Glutamatergic neuron (in vitro differentiated cells): ENCODE measurements around the gene GIPC3. TPM values are rescaled to one million over a fixed set of nuclear protein-coding genes. Genes with fewer than 3 reads are reported as not detected.
A peak's percentile ranks its signal among the peaks of the same experiment; 100 is the strongest.

Experiments
- DNase-seq: peaks from one replicate; pipeline ENCODE4 v3.0.0; 2022
- H3K27ac Mint-ChIP-seq: one replicate; pipeline ENCODE4 v1.8.0; 2020; ENCODE audit warnings: mild to moderate bottlenecking, mixed read lengths, inconsistent platforms; ENCODE audit not compliant: unreplicated experiment
- H3K27me3 Mint-ChIP-seq: one replicate; pipeline ENCODE4 v1.8.0; 2020; ENCODE audit warnings: mild to moderate bottlenecking, moderate library complexity, mixed read lengths, inconsistent platforms; ENCODE audit not compliant: unreplicated experiment
- H3K36me3 Mint-ChIP-seq: one replicate; pipeline ENCODE4 v1.8.0; 2020; ENCODE audit warnings: mild to moderate bottlenecking, mixed read lengths, inconsistent platforms; ENCODE audit not compliant: unreplicated experiment
- H3K4me1 Mint-ChIP-seq: one replicate; pipeline ENCODE4 v1.8.0; 2020; ENCODE audit warnings: mild to moderate bottlenecking, low read depth, mixed read lengths, inconsistent platforms; ENCODE audit not compliant: unreplicated experiment
- H3K4me3 Mint-ChIP-seq: one replicate; pipeline ENCODE4 v1.8.0; 2020; ENCODE audit warnings: mild to moderate bottlenecking, mixed read lengths, inconsistent platforms; ENCODE audit not compliant: unreplicated experiment
- H3K9me3 Mint-ChIP-seq: one replicate; pipeline ENCODE4 v1.8.0; 2020; ENCODE audit warnings: mild to moderate bottlenecking, moderate library complexity, mixed read lengths, inconsistent platforms; ENCODE audit not compliant: unreplicated experiment
- total RNA-seq: library from RNA; stranded (reverse); fragmentation: NEBNext Ultra II Directional; extraction: Animal tissue kit (Norgen Biotek cat#: 25700); gene quantifications from one replicate; pipeline ENCODE4 v1.2.1, GENCODE V29; 2021; ENCODE audit not compliant: unreplicated experiment
- TF ChIP-seq, protein P1 (sequence below): fragments of 200-600 bp; sonication (generic); IDR thresholded peaks from one replicate; pipeline ENCODE4 v1.5.0; 2021; ENCODE audit not compliant: partially characterized antibody, unreplicated experiment

The GIPC3 gene
- total RNA-seq, 1 donor from 2014 or later: 0.20 TPM

DNA sequence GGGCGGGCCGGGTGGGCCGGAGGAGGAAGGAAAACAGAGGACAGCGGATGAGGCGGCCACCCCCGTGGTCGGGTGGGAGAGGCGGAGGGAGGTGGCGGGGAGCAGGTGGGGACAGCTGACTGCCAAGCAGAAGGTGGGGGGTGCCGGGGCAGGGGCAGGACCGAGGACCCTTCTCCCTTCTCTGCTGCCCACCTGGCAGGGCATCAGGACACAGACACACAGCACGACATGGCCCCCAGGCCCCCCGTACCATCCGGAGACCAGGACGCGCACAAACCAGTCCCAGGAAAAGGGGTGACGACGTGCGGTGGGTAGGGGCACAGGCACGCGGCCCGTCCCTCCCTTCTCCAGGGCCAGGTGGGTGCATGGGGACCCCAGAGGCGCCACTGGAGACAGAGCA, 52.3 kb downstream of the GIPC3 start:
- DNase-seq: no peak
- H3K4me1 Mint-ChIP-seq: no peaks in the 10 kb centered on the region
- TF ChIP-seq, protein P1, sequence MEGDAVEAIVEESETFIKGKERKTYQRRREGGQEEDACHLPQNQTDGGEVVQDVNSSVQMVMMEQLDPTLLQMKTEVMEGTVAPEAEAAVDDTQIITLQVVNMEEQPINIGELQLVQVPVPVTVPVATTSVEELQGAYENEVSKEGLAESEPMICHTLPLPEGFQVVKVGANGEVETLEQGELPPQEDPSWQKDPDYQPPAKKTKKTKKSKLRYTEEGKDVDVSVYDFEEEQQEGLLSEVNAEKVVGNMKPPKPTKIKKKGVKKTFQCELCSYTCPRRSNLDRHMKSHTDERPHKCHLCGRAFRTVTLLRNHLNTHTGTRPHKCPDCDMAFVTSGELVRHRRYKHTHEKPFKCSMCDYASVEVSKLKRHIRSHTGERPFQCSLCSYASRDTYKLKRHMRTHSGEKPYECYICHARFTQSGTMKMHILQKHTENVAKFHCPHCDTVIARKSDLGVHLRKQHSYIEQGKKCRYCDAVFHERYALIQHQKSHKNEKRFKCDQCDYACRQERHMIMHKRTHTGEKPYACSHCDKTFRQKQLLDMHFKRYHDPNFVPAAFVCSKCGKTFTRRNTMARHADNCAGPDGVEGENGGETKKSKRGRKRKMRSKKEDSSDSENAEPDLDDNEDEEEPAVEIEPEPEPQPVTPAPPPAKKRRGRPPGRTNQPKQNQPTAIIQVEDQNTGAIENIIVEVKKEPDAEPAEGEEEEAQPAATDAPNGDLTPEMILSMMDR: no peak
- peaks cover 5% of the 10 kb centered on the region for H3K27me3 Mint-ChIP-seq
- H3K9me3 Mint-ChIP-seq: peaks cover 13% of the 10 kb centered on the region
- H3K4me3 Mint-ChIP-seq: no peak overlapping the region
- no peak overlapping the region for H3K27ac Mint-ChIP-seq
- H3K36me3 Mint-ChIP-seq: peaks cover 6% of the 10 kb centered on the region

DNA sequence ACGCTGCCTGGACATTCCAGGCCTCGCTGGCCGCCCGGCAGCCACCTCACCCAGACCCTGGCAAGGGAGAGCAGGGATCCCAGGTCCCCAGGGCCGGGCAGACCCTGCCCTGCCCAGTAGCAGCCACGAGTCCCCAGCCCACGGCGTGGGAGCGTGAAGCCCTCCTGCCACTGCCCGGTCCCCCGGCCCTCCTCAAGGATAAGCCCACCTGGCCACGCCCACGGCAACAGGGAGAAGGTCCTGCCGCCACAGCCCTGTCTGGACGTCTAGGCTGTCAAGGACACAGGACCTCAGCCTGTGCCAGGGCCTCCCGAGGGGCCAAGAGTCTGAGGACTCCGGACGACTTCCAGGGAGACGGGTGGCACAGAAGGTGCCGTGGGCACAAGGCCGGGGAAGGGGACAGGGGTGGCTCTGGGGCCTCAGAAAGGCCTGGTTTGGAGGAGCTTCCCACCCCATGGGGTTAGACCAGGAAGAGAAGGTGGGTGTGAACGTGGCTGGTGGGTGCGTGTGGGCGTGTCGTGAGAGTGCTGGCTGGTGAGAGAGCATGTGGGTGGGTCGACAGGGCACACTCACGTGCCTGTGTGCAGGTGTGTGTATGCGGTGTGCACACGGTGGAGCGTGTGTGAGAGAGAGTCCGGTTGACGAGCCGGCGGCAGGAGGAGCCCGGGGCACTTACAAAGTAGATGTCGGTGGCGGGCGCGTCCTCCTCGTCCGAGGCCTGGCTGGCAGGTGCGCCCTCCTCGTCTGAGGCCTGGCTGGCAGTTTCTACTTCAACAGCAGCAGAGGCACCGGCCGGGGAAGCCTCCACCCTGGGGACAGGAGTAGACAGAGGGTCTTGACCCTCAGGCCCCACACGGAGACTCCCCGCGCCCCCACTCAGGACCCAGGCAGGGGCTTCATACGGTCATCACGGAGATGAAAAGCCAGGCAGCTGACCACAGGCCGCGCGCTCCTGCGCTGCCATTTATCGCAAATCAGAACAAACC, 53.2 kb downstream of the GIPC3 start:
- TF ChIP-seq, protein P1: no peak
- Mint-ChIP-seq H3K27me3 (peaks cover 5% of the 10 kb centered on the region), H3K4me3 (no peak overlapping the region), H3K27ac (peak overlapping the region; percentile 66), H3K9me3 (peaks cover 11% of the 10 kb centered on the region), H3K36me3 (peaks cover 6% of the 10 kb centered on the region), H3K4me1 (no peaks in the 10 kb centered on the region)
- DNase-seq: no peak

DNA sequence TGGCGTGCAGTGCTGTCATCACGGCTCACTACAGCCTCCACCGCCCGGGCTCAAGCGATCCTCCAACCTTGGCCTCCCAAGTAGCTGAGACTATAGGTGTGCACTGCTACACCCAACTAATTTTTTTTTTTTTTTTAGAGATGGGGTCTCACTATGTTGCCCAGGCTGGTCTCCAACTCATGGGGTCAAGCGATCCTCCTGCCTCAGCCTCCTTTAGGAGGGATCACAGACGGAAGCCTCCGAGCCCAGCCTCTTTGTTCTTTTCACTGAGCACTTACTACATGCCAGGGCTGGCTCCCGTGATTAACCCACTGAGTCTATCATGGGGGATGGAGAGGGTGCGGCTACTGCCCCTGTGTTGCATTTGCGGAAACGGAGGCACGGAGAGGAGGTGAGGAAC, 54.2 kb downstream of the GIPC3 start:
- Mint-ChIP-seq H3K36me3 (peaks cover 6% of the 10 kb centered on the region), H3K9me3 (peaks cover 8% of the 10 kb centered on the region), H3K27me3 (peaks cover 5% of the 10 kb centered on the region), H3K27ac (peak overlapping the region; percentile 43), H3K4me1 (no peaks in the 10 kb centered on the region), H3K4me3 (no peak overlapping the region)
- TF ChIP-seq, protein P1: no peak
- no peak for DNase-seq

DNA sequence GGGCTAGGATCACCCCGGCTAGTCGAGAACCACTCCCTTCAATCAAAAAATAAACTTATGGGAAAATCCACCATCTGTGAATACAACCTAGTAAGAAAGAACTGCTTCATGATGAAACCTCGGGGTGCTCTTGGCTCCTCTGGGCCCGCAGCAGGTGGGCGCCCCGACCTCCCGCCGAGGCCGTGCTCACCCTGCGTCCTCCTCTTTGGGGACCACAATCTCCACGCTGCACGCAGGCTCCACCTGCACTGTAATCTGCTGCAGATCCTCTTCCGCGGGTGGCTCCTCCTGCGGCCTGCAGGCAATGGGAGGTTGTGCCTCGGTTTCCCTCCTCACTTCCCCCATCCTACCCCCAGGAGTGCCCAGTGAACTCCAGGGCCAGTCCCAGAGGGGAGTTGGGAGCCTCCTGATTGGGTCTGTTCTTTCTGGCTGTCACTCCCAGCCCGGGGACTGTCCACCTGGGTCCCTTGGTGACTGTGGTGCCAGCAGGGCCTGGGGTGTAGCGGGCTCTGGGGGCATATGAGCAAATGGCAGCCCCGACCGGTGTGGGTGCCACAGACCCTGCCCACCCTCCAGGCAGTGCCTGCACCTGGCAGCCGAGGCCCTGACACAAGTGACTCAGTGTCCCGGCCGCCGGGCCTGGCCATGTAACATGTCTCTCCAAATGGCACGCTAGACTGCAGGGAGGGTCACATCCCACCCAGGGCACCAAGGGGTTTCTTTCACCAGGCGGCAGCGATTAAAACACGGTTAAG, 56.4 kb downstream of the GIPC3 start:
- Mint-ChIP-seq H3K27me3 (peaks cover 5% of the 10 kb centered on the region), H3K4me3 (no peak overlapping the region), H3K27ac (no peak overlapping the region), H3K9me3 (peaks cover 10% of the 10 kb centered on the region), H3K36me3 (peaks cover 6% of the 10 kb centered on the region), H3K4me1 (peaks cover 2% of the 10 kb centered on the region)
- TF ChIP-seq, protein P1: no peak
- no peak for DNase-seq
